T-helper 2 cell treated with Interferon-gamma antibody and Interleukin-4, amounts not matched to agents 5 μg/mL and 100 μg/mL, for 36 hours (primary cell): Measurements from ENCODE around the gene PHF5A.

Experiments
- DNase-seq: peaks from one replicate; pipeline ENCODE4 v3.0.0; 2021; ENCODE audit warnings: low spot score
- H3K27ac Mint-ChIP-seq: one replicate; pipeline ENCODE4 v1.8.0; 2021; ENCODE audit warnings: mild to moderate bottlenecking, mixed read lengths
- H3K27me3 Mint-ChIP-seq: one replicate; pipeline ENCODE4 v1.8.0; 2021; ENCODE audit warnings: low read depth, mixed read lengths
- H3K36me3 Mint-ChIP-seq: one replicate; pipeline ENCODE4 v1.8.0; 2021; ENCODE audit warnings: low read depth, mixed read lengths
- H3K4me1 Mint-ChIP-seq: one replicate; pipeline ENCODE4 v1.8.0; 2021; ENCODE audit warnings: low read depth, mixed read lengths
- H3K4me3 Mint-ChIP-seq: one replicate; pipeline ENCODE4 v1.8.0; 2022; ENCODE audit warnings: mild to moderate bottlenecking, moderate library complexity, mixed read lengths
- H3K9me3 Mint-ChIP-seq: one replicate; pipeline ENCODE4 v1.8.0; 2021; ENCODE audit warnings: mixed read lengths

PHF5A gene

GRCh38 chr22:41501209-41501608 is 32.7 kb upstream of the PHF5A start:
- Mint-ChIP-seq H3K9me3 (no peaks in the 10 kb centered on the region), H3K4me3 (no peak overlapping the region), H3K36me3 (peaks cover 10% of the 10 kb centered on the region), H3K4me1 (no peaks in the 10 kb centered on the region), H3K27ac (no peak overlapping the region), H3K27me3 (no peaks in the 10 kb centered on the region)
- no peak for DNase-seq

- Mint-ChIP-seq H3K27me3 (no peaks in the 10 kb centered on the region), H3K9me3 (no peaks in the 10 kb centered on the region), H3K4me1 (no peaks in the 10 kb centered on the region), H3K27ac (no peak overlapping the region), H3K36me3 (peaks cover 10% of the 10 kb centered on the region), H3K4me3 (no peak overlapping the region)
- DNase-seq, result no peak
Observed at GRCh38 chr22:41500303-41500702, 31.8 kb upstream of the PHF5A start.

GRCh38 chr22:41499624-41500280 is 31.3 kb upstream of the PHF5A start:
- no peaks in the 10 kb centered on the region for H3K27me3 Mint-ChIP-seq
- no peak overlapping the region for H3K4me3 Mint-ChIP-seq
- no peak for DNase-seq
- H3K4me1 Mint-ChIP-seq, result no peaks in the 10 kb centered on the region
- no peak overlapping the region for H3K27ac Mint-ChIP-seq
- peaks cover 10% of the 10 kb centered on the region for H3K36me3 Mint-ChIP-seq
- H3K9me3 Mint-ChIP-seq, result no peaks in the 10 kb centered on the region

GRCh38 chr22:41498303-41498835 is 29.9 kb upstream of the PHF5A start:
- Mint-ChIP-seq H3K4me1 (no peaks in the 10 kb centered on the region), H3K36me3 (peaks cover 10% of the 10 kb centered on the region), H3K27me3 (no peaks in the 10 kb centered on the region), H3K9me3 (no peaks in the 10 kb centered on the region), H3K4me3 (no peak overlapping the region), H3K27ac (no peak overlapping the region)
- no peak for DNase-seq

- Mint-ChIP-seq H3K4me1 (peaks cover 5% of the 10 kb centered on the region), H3K27me3 (no peaks in the 10 kb centered on the region), H3K4me3 (no peak overlapping the region), H3K36me3 (no peaks in the 10 kb centered on the region), H3K9me3 (no peaks in the 10 kb centered on the region), H3K27ac (no peak overlapping the region)
- DNase-seq, result no peak
Observed at GRCh38 chr22:41491374-41492100, 23.0 kb upstream of the PHF5A start.

- H3K9me3 Mint-ChIP-seq, result no peaks in the 10 kb centered on the region
- H3K4me1 Mint-ChIP-seq, result peaks cover 7% of the 10 kb centered on the region
- H3K4me3 Mint-ChIP-seq, result no peak overlapping the region
- H3K27ac Mint-ChIP-seq, result no peak overlapping the region
- DNase-seq, result no peak
- H3K36me3 Mint-ChIP-seq, result no peaks in the 10 kb centered on the region
- no peaks in the 10 kb centered on the region for H3K27me3 Mint-ChIP-seq
Observed at GRCh38 chr22:41488596-41489385, 20.3 kb upstream of the PHF5A start.

DNA sequence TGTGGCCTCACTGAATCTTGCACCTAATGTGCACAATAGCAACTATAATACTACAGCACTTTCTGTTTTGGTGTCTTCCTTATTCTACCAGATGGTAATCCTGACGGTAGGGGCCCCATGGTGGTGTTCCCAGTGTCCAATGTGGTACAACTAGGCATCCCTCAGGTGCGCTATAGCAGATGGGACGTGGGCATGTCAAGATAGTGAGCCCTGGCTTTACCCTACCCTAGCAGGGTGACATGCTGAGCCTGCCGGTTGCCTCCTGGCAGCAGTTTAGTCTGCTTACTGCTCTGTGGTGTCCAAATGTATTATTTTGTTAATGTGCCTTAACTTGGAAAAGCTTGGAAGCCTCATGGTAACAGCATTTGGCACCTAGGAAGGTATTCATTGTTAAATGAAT is 19.6 kb upstream of the PHF5A start:
- no peaks in the 10 kb centered on the region for H3K27me3 Mint-ChIP-seq
- no peaks in the 10 kb centered on the region for H3K36me3 Mint-ChIP-seq
- no peak for DNase-seq
- H3K4me3 Mint-ChIP-seq, result no peak overlapping the region
- peaks cover 7% of the 10 kb centered on the region for H3K4me1 Mint-ChIP-seq
- H3K9me3 Mint-ChIP-seq, result no peaks in the 10 kb centered on the region
- no peak overlapping the region for H3K27ac Mint-ChIP-seq

DNA sequence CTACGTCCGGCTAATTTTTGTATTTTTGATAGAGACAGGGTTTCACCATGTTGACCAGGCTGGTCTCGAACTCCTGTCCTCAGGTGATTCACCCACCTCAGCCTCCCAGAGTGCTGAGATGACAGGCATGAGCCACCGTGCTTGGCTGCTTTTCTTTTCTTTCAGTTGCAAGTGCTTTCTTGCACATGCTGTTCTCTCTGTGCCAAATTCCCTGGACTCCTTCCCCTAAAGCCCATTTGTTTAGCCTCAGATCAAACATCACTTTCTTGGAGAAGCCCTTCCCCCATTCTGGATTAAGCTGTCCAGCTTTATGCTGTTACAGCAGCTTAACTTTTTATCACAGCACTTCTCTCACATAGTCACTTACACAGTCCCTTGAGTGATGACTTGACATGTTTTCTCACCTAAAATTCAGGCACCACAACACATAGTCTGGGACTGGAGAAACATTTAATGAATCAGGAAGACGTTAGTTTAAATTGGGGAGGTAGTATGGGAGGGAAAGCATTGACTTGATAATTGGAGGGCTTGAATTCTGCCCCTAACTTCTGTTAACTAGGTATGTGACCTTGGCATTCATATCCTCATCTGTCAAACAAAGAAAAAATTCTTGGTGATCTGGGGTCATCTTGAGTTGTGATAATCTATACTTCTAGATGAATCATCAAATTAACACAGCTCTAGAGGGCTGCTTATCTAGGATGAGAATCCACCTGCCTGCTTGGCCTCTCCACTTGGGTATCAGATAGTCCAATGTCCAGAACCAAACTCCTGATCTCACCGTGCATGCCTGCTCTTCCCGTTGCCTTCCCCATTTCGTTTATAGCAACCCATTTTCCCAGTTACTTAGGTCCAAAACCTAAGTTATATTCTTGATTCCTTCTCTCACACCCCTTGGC is 18.8 kb upstream of the PHF5A start:
- no peak for DNase-seq
- Mint-ChIP-seq H3K4me1 (peaks cover 12% of the 10 kb centered on the region), H3K36me3 (no peaks in the 10 kb centered on the region), H3K27me3 (no peaks in the 10 kb centered on the region), H3K27ac (no peak overlapping the region), H3K4me3 (no peak overlapping the region), H3K9me3 (no peaks in the 10 kb centered on the region)

GRCh38 chr22:41485033-41485432 is 16.5 kb upstream of the PHF5A start:
- no peak for DNase-seq
- Mint-ChIP-seq H3K9me3 (no peaks in the 10 kb centered on the region), H3K4me3 (no peak overlapping the region), H3K27me3 (no peaks in the 10 kb centered on the region), H3K4me1 (peaks cover 12% of the 10 kb centered on the region), H3K36me3 (no peaks in the 10 kb centered on the region), H3K27ac (no peak overlapping the region)

DNA sequence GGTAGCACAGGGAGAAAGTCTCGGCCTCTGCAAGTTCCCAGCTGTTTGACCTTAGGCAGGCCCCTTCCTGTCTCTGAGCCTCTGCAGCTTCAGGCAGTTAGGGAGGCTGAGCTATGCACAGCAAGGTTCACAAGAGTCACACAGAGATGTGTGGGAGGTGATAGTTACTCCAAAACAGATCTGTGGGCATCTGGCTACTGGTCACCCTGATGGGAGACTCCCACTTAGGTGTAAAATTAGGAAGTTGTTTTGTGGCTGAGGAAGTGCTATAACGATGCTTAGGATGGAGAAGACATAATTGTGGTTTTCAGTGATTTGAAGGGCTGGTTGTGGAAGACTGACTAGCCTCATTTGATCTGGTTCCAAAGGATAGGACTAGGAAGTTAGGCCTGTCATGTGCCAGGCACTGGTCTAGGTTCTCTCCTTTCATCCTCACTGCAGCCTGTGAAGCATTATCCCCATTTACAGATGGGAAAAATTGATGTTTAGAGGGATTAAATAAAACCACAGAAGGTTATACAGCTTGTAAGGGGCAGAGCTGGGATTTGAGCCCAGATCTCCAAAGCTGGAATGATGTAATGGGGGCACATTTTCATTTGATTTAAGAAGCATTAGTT is 13.9 kb upstream of the PHF5A start:
- Mint-ChIP-seq H3K36me3 (no peaks in the 10 kb centered on the region), H3K27me3 (no peaks in the 10 kb centered on the region), H3K9me3 (no peaks in the 10 kb centered on the region), H3K4me1 (peaks cover 7% of the 10 kb centered on the region), H3K27ac (no peak overlapping the region), H3K4me3 (no peak overlapping the region)
- no peak for DNase-seq

- no peaks in the 10 kb centered on the region for H3K36me3 Mint-ChIP-seq
- no peak for DNase-seq
- H3K27ac Mint-ChIP-seq, result no peak overlapping the region
- no peak overlapping the region for H3K4me3 Mint-ChIP-seq
- no peaks in the 10 kb centered on the region for H3K9me3 Mint-ChIP-seq
- H3K27me3 Mint-ChIP-seq, result no peaks in the 10 kb centered on the region
- peaks cover 7% of the 10 kb centered on the region for H3K4me1 Mint-ChIP-seq
Observed at GRCh38 chr22:41481925-41482318, 13.4 kb upstream of the PHF5A start.

DNA sequence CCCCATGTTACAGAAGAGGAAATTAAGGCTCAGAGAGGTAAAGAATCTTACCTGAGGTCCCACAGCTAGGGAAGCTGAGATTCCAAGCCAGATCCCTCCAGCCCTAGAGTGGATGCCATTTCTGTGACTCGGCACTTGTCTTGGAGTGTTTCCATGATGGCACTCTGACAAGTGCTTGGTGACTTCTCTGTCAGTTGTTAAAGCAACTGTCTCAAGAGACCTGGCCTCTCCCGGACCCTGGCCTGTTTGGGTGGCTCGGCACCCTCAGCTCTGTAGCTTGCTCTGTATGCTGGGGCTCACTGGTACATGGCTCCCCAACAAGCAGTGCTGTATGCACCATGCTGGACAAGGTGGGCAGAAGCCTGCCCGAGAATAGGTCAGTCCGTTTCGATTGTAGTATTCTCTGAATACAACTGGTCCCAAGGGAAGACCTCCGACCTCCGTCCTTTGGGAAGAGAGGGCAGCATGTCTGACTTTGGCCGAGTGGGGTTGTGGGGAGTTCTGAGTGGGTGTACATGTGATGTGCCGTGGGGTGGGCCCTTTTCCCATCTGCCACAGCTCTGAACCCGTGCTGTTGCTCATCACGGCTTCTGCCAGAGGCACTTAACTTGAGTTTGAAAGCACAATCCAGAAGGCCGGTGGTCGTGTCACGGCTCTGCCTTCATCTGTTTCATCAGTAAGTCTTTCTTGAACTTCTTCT is 12.8 kb upstream of the PHF5A start:
- H3K36me3 Mint-ChIP-seq, result no peaks in the 10 kb centered on the region
- H3K4me3 Mint-ChIP-seq, result no peak overlapping the region
- no peaks in the 10 kb centered on the region for H3K9me3 Mint-ChIP-seq
- peaks cover 7% of the 10 kb centered on the region for H3K4me1 Mint-ChIP-seq
- H3K27me3 Mint-ChIP-seq, result no peaks in the 10 kb centered on the region
- no peak for DNase-seq
- no peak overlapping the region for H3K27ac Mint-ChIP-seq

GRCh38 chr22:41480397-41480735 is 11.9 kb upstream of the PHF5A start:
- DNase-seq, result no peak
- no peak overlapping the region for H3K4me3 Mint-ChIP-seq
- H3K27me3 Mint-ChIP-seq, result no peaks in the 10 kb centered on the region
- H3K9me3 Mint-ChIP-seq, result no peaks in the 10 kb centered on the region
- H3K4me1 Mint-ChIP-seq, result peaks cover 7% of the 10 kb centered on the region
- H3K36me3 Mint-ChIP-seq, result no peaks in the 10 kb centered on the region
- H3K27ac Mint-ChIP-seq, result no peak overlapping the region
